Transverse colon (tissue), 4 donors: ENCODE data around the gene GRHL1. TPM values are rescaled to one million over a fixed set of nuclear protein-coding genes. Genes with fewer than 3 reads are reported as not detected.
A peak's percentile ranks its signal among the peaks of the same experiment; 100 is the strongest.

ENCODE experiments used
- DNase-seq: peaks from one replicate; pipeline ENCODE4 v3.0.0-alpha.2; 2019
- H3K27ac ChIP-seq, 4 donors: fragments of 200-600 bp; sonication (generic); 2 replicates each; pipeline ENCODE4 v1.5.1; 2016 to 2018; ENCODE audit warnings: inconsistent platforms in 4 of 4
- H3K27me3 ChIP-seq: fragments of 200-600 bp; sonication (generic); 2 replicates; pipeline ENCODE4 v1.5.1; 2017; ENCODE audit warnings: inconsistent platforms
- H3K36me3 ChIP-seq, 4 donors: fragments of 200-600 bp; sonication (generic); 2 replicates each; pipeline ENCODE4 v1.5.1; 2017 to 2019; ENCODE audit warnings: inconsistent platforms in 4 of 4
- H3K4me1 ChIP-seq, 4 donors: fragments of 200-600 bp; sonication (generic); 2 replicates each; pipeline ENCODE4 v1.5.1; 2017 to 2020; ENCODE audit warnings: inconsistent platforms in 4 of 4
- H3K4me3 ChIP-seq, 4 donors: fragments of 200-600 bp; sonication (generic); 1 replicate in 1 of 4; 2 replicates in 3 of 4; pipeline versions ENCODE4 v1.5.1 to v1.6.1; 2017 to 2019; ENCODE audit warnings: inconsistent platforms in 4 of 4
- H3K9me3 ChIP-seq, 2 donors: fragments of 200-600 bp; sonication (generic); 2 replicates each; pipeline ENCODE4 v1.5.1; 2017 to 2019; ENCODE audit warnings: inconsistent platforms in 2 of 2
- CTCF ChIP-seq, 5 experiments: fragments of 200-600 bp in 3 of 5; fragments of 450-650 bp in 2 of 5; sonication (generic) in 3 of 5; IDR thresholded peaks; 1 replicate in 2 of 5; 2 replicates in 3 of 5; pipeline ENCODE4 v1.5.1; 2016 to 2017; ENCODE audit warnings: antibody characterized with exemption in 5 of 5, inconsistent platforms in 3 of 5, mild to moderate bottlenecking in 2 of 5, moderate library complexity in 1 of 5
- EP300 ChIP-seq: sonication (generic); formaldehyde crosslinking; IDR thresholded peaks from one replicate; pipeline ENCODE4 v1.6.1; 2017; ENCODE audit warnings: antibody characterized with exemption, low read depth
- POLR2A ChIP-seq: fragments of 450-650 bp; IDR thresholded peaks from one replicate; pipeline ENCODE4 v1.6.1; 2016; ENCODE audit warnings: antibody characterized with exemption, mild to moderate bottlenecking, moderate library complexity
- POLR2AphosphoS5 ChIP-seq, 3 donors: sonication (generic); formaldehyde crosslinking; IDR thresholded peaks; one replicate each; pipeline ENCODE4 v1.6.1; 2016; ENCODE audit warnings: antibody characterized with exemption in 3 of 3
- WGBS, 2 donors: methylation state at CpG; one replicate each; pipeline ENCODE4 v1.1.5; 2018; ENCODE audit warnings: low coverage in 1 of 2; 5-methylcytosine and 5-hydroxymethylcytosine counted together
- in situ Hi-C, 4 donors: fragments of 200-750 bp; cut with MboI; loops; one replicate each; pipeline versions ENCODE4 v1.15.0 to v1.15.1; 2017; ENCODE audit warnings: low sequenced_read_pairs in 3 of 4, low pct_ligation_motif_present in 1 of 4, low pct_unique_long_range_greater_than_20kb in 1 of 4
- intact Hi-C: fragments of 100-400 bp; cut with DNase I; formaldehyde crosslinking; loops from one replicate; pipeline ENCODE4 v1.15.1; 2023; ENCODE audit warnings: low total_unique reads
- total RNA-seq, 4 donors: library from RNA; depleted of rRNA; stranded (reverse); fragments of >200 nt; gene quantifications; one replicate each; pipeline ENCODE4 v1.1.0, GENCODE V29; 2016

The GRHL1 gene
- total RNA-seq, 4 donors from 2014 or later: 0.55 to 24.7 (median 1.3) TPM; not detected in 1

- H3K4me3 ChIP-seq: no peak overlapping the region
- no peaks in the 10 kb centered on the region for H3K36me3 ChIP-seq
- H3K27me3 ChIP-seq: no peaks in the 10 kb centered on the region
- no peak for DNase-seq
- no peaks in the 10 kb centered on the region for H3K9me3 ChIP-seq
- in situ Hi-C loops (no loop called here), intact Hi-C loops (no loop called here)
- TF ChIP-seq EP300 (no peak), CTCF (IDR thresholded peaks at IDR 0.05) (no peak)
- peak overlapping the region; percentile 13 to 96 (median 90) for H3K27ac ChIP-seq
- H3K4me1 ChIP-seq: peaks cover 21 to 54% (median 33%) of the 10 kb centered on the region in 4 donors
These were observed 87.2 kb downstream of the GRHL1 start for GRCh38 chr2:10038716-10039115.

- H3K27me3 ChIP-seq: no peaks in the 10 kb centered on the region
- no peak for TF ChIP-seq CTCF (IDR thresholded peaks at IDR 0.05)
- no peak for TF ChIP-seq EP300
- no peak for TF ChIP-seq POLR2AphosphoS5 (IDR thresholded peaks at IDR 0.05)
- TF ChIP-seq POLR2A: no peak
- peak; percentile 42 for DNase-seq
- WGBS, 2 donors: 72 to 76% methylated on average over 8 to 16 of the region's 16 CpGs
- H3K9me3 ChIP-seq: no peaks in the 10 kb centered on the region
- H3K36me3 ChIP-seq: no peaks in the 10 kb centered on the region
- H3K27ac ChIP-seq: peak overlapping the region; percentile 86 to 96 (median 90)
- peaks cover 22 to 57% (median 38%) of the 10 kb centered on the region in 4 donors for H3K4me1 ChIP-seq
- in situ Hi-C loops: loop anchor here in 2 of 4 donors (10.0 kb wide), 1 partner anchor 235 kb away; no protein-coding TSS in a partner anchor
- no peak overlapping the region for H3K4me3 ChIP-seq
- intact Hi-C loops: no loop called here
These were observed 88.3 kb downstream of the GRHL1 start for GRCh38 chr2:10039658-10040410.

GRCh38 chr2:10041711-10042110 is 90.2 kb downstream of the GRHL1 start:
- no peaks in the 10 kb centered on the region for H3K36me3 ChIP-seq
- intact Hi-C loops: no loop called here
- 91 to 98% methylated on average over 11 to 14 of the region's 14 CpGs for WGBS, 2 donors

More at GRCh38 chr2:10041711-10042110, 90.2 kb downstream of the GRHL1 start:
- H3K4me1 ChIP-seq: peaks cover 17 to 59% (median 40%) of the 10 kb centered on the region in 4 donors
- H3K4me3 ChIP-seq: no peak overlapping the region
- no peaks in the 10 kb centered on the region for H3K27me3 ChIP-seq
- peak overlapping the region; percentile 86 to 96 (median 90) for H3K27ac ChIP-seq
- no peaks in the 10 kb centered on the region for H3K9me3 ChIP-seq
- TF ChIP-seq CTCF (IDR thresholded peaks at IDR 0.05) (no peak), POLR2A (no peak), POLR2AphosphoS5 (IDR thresholded peaks at IDR 0.05) (no peak), EP300 (no peak)
- DNase-seq: no peak
- in situ Hi-C loops: loop anchor here in 2 of 4 donors (10.0 kb wide), 1 partner anchor 237 kb away; no protein-coding TSS in a partner anchor
